Measurements from ENCODE around the gene GRHL3.
"Not testable (repeated sequence)": the region's sequence is repeated elsewhere in the genome, so short reads cannot be mapped to it uniquely, and the experiment has no call there.

Gene GRHL3

GRCh38 chr1:24319312-24319863 is at the start of gene GRHL3:
GRHL3 (plus strand) TSS chr1:24319357; CDS start chr1:24319552, 195 bp downstream.
- H3K27me3 Mint-ChIP-seq (ENCODE audit: low read depth): peaks cover 73% of the 10 kb centered on the region
- H3K4me1 Mint-ChIP-seq: peaks cover 44% of the 10 kb centered on the region
- peak within 1 kb of the TSS; percentile 10 to 63 (median 58) for H3K27ac Mint-ChIP-seq
- no peak for TF ChIP-seq CTCF (IDR thresholded peaks at IDR 0.05; ENCODE audit: unreplicated experiment in 3 of 3)
- H3K4me3 Mint-ChIP-seq: peak within 1 kb of the TSS; percentile 69 to 79 (median 77)
- no peaks in the 10 kb centered on the region for H3K36me3 Mint-ChIP-seq (ENCODE audit: low read depth)
- no peaks in the 10 kb centered on the region for H3K9me3 Mint-ChIP-seq

GRCh38 chr1:24274203-24275103 is 44.7 kb upstream of the GRHL3 start:
- H3K36me3 Mint-ChIP-seq (ENCODE audit: low read depth); H3K4me3 Mint-ChIP-seq; H3K4me1 Mint-ChIP-seq; H3K27ac Mint-ChIP-seq: not testable (repeated sequence)
- Mint-ChIP-seq H3K27me3 (ENCODE audit: low read depth) (peaks cover 11% of the 10 kb centered on the region), H3K9me3 (peaks cover 39% of the 10 kb centered on the region)

- H3K9me3 Mint-ChIP-seq: peaks cover 36% of the 10 kb centered on the region
Observed at GRCh38 chr1:24275104-24275410, 44.1 kb upstream of the GRHL3 start.

GRCh38 chr1:24275510-24275909 is 43.6 kb upstream of the GRHL3 start:
- Mint-ChIP-seq H3K27me3 (ENCODE audit: low read depth) (peaks cover 11% of the 10 kb centered on the region), H3K4me3 (no peak overlapping the region), H3K36me3 (ENCODE audit: low read depth) (no peaks in the 10 kb centered on the region), H3K9me3 (peaks cover 32% of the 10 kb centered on the region), H3K27ac (no peak overlapping the region), H3K4me1 (no peaks in the 10 kb centered on the region)
- no peak for TF ChIP-seq CTCF (IDR thresholded peaks at IDR 0.05; ENCODE audit: unreplicated experiment in 3 of 3)

More at GRCh38 chr1:24275104-24275410, 44.1 kb upstream of the GRHL3 start:
- H3K36me3 Mint-ChIP-seq (ENCODE audit: low read depth): no peaks in the 10 kb centered on the region
- no peaks in the 10 kb centered on the region for H3K4me1 Mint-ChIP-seq
- no peak overlapping the region for H3K27ac Mint-ChIP-seq
- no peak for TF ChIP-seq CTCF (IDR thresholded peaks at IDR 0.05; ENCODE audit: unreplicated experiment in 3 of 3)
- peaks cover 11% of the 10 kb centered on the region for H3K27me3 Mint-ChIP-seq (ENCODE audit: low read depth)
- no peak overlapping the region for H3K4me3 Mint-ChIP-seq

- Mint-ChIP-seq H3K36me3 (ENCODE audit: low read depth) (no peaks in the 10 kb centered on the region), H3K4me3 (no peak overlapping the region), H3K27me3 (ENCODE audit: low read depth) (peaks cover 3% of the 10 kb centered on the region), H3K9me3 (peaks cover 20% of the 10 kb centered on the region), H3K27ac (no peak overlapping the region), H3K4me1 (no peaks in the 10 kb centered on the region)
- no peak for TF ChIP-seq CTCF (IDR thresholded peaks at IDR 0.05; ENCODE audit: unreplicated experiment in 3 of 3)
Observed at GRCh38 chr1:24276791-24277190, 42.4 kb upstream of the GRHL3 start.

- Mint-ChIP-seq H3K9me3 (peaks cover 14% of the 10 kb centered on the region), H3K4me1 (no peaks in the 10 kb centered on the region), H3K27ac (no peak overlapping the region), H3K4me3 (no peak overlapping the region), H3K36me3 (ENCODE audit: low read depth) (no peaks in the 10 kb centered on the region), H3K27me3 (ENCODE audit: low read depth) (peaks cover 3% of the 10 kb centered on the region)
- no peak for TF ChIP-seq CTCF (IDR thresholded peaks at IDR 0.05; ENCODE audit: unreplicated experiment in 3 of 3)
Observed at GRCh38 chr1:24277420-24278169, 41.6 kb upstream of the GRHL3 start.
